Measurements from ENCODE around the gene ANGPTL7.

GRCh38 chr1:11176081-11176706, 13.0 kb upstream of the ANGPTL7 start:
- no peak for TF ChIP-seq CEBPB (IDR thresholded peaks at IDR 0.05; ENCODE audit: low read depth)
- no peak for TF ChIP-seq CTCF (IDR thresholded peaks at IDR 0.05 in 2 of 3, conservative IDR thresholded peaks at IDR 0.05 in 1 of 3; ENCODE audit: borderline replicate concordance in 1 of 3, insufficient read depth in 1 of 3, low read depth in 2 of 3, low read length in 2 of 3)
- no peak for TF ChIP-seq RAD21 (IDR thresholded peaks at IDR 0.05; ENCODE audit: low read depth)
- no peak for TF ChIP-seq EZH2 (IDR thresholded peaks at IDR 0.05)
- no peak for TF ChIP-seq POLR2A (IDR thresholded peaks at IDR 0.05; ENCODE audit: borderline replicate concordance, extremely low read depth, insufficient read depth, insufficient read length)
- no peak for TF ChIP-seq REST (IDR thresholded peaks at IDR 0.05; ENCODE audit: low read depth)
- TF ChIP-seq ZNF274 (IDR thresholded peaks at IDR 0.05; ENCODE audit: low read depth, low read length), result no peak
- no peak for TF ChIP-seq ZFX (IDR thresholded peaks at IDR 0.05)
- no peak for TF ChIP-seq EGR1 (IDR thresholded peaks at IDR 0.05; ENCODE audit: low read depth)
- TF ChIP-seq SRF (IDR thresholded peaks at IDR 0.05; ENCODE audit: low read depth), result no peak
- no peak for TF ChIP-seq ATF3 (IDR thresholded peaks at IDR 0.05)
- no peak for TF ChIP-seq EZH2phosphoT487 (IDR thresholded peaks at IDR 0.05; ENCODE audit: borderline replicate concordance)
- no peak for TF ChIP-seq POLR2AphosphoS5 (IDR thresholded peaks at IDR 0.05; ENCODE audit: low read depth, low read length)
